NCI-H146 treated with DMSO at 0.1 percent for 48 hours (cell line): ENCODE measurements around the gene BCO1.

Experiments used
- DNase-seq: peaks from one replicate; lab custom pipeline; 2025; ENCODE audit not compliant: unreplicated experiment; lab: John Stamatoyannopoulos, UW

Gene BCO1

DNA sequence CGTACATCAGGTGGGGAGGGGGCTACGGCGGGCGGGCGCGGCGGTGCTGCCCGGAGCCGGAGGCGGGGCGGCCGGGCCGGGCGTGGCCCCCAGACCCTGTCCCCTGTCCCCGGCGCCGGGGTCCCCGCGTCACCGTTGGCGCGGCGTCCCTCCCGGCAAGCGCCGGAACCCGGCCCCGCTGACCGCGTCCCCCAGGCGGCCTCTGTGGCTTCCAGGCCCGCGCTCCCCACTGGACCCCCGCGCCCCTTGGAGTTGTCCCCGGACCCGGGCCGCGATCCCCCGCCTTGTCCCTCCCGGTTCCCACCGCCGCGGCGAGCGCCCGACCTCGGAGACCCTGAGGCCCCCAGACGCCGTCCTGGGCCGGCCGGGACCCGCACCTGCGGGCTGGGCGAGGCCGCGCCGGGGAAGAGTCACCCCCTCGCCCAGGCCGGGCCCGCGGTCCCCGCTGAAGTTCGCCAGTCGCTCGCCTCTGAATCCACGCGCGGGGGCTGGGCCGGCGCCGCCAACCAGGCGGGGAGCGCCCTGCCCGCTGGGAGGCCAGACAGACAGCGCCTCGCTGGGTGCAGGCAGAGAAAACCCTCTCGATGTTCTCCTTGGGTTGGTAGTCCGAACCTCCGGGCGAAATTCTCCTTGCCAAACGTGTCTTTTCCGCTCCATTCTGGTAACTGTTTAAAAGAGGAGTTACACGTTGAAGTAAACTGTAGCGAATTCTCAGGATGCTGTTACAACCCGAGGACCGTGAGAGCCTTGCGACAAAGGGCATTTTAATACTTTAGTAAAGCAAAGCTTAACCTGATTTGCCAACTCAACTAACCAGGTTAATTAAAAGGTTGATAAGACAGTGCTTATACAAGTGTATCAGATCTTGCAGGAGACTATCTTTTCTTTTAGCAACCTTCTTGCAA, 77.0 kb downstream of the BCO1 start:
- peak; percentile 4 for DNase-seq

DNA sequence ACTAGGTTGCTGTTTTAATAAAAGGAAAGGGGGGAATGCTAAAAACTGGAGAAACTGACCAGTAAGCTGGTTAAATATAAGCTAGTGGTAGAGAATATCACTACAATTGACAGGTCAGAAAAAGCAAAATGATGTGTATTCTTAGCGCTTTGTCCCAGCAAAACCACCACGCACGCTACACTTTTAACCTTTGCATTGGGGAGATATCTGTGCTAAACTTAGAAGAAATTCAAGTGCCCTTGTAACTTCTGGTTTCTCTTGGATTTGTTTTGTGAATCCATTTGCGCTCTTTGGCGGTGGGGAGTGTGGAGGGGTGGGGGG, 77.6 kb downstream of the BCO1 start:
- DNase-seq: no peak

DNA sequence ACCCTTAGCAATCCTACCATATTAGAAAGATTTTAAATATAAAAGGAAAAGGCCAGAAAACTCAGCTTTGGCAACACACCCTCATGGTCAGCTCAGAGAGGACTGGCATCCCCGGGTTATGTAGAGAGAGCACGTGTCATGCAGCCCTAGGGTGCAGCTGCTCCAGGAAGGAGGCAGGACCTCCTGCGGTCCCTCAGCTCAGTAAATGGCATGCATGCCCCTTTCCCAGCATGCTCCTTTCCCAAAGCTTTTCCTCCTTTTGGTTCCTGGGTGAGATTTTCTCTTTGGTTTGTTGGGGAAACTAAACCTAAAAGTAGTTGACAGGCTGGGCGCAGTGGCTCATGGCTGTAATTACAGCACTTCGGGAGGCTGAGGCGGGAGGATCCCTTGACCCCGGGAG, 80.2 kb downstream of the BCO1 start:
- no peak for DNase-seq

DNA sequence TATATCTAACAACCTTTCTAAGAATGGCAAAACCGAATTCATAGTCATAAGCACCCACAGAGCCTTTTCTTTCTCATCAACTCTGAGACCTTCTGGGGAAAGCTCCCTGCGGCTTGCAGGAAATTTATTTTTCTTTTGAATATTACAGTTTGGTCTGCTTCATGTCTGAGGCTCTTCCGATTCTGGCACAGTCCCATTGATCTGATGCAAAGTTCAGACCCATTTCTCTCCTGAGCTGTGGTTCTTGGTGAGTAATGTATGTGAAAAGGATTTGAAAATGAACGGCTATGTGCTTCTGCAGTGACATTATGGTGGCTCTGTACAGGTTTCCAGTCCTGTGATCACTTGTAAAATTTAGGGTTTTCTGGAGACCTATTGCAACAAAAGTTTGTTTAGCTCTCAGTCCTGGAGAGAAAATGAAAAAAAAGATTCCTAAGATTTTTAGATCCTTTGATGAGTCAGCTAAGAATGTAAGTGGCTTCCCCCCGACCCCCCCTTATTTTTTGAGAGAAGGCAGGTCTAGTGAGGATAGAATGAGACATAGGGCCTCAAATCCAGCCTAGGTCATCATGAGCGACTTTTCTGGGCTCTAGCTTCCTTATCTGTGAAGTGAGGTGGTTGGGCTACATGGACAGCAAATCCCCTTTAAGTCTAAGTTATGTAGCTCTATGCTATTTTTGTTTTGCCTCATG, 80.9 kb downstream of the BCO1 start:
- no peak for DNase-seq

DNA sequence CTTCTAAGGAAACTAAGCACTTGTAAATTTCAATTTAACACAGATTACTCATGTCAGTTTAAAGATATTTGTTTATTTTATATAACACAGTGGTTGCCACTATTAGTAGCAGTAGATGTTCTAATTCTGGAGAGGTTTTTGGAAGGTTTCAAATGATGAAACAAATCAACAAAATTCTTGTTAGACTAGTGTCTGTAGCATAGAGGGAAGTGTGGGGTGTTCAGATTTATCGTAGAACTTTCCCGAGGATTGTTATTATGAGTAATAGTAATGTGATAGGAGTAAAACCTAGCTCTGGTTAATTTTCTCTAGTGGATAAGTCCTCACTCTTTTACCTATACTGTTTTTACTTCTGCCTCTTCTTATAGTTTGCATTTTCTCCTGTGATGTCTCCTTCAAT, 82.5 kb downstream of the BCO1 start:
- DNase-seq: no peak

DNA sequence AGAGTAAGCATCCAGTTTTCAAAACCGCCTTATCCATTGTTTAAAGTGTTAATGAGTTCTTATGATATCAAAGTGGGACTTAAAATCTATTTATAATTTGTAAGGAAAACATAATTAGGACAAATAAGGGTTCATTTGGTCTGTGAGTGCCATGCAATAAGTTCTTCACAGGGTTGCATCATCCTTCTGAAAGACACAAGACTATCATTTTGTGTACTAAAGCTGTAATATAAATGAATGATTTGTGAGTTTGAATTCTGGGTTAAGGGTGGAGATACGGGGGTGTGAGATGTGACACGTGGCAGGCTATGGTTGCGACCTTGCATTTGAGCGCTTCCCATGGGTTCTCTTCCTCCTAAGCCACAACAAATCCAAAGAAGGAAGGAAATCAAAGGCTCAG, 83.0 kb downstream of the BCO1 start:
- no peak for DNase-seq

DNA sequence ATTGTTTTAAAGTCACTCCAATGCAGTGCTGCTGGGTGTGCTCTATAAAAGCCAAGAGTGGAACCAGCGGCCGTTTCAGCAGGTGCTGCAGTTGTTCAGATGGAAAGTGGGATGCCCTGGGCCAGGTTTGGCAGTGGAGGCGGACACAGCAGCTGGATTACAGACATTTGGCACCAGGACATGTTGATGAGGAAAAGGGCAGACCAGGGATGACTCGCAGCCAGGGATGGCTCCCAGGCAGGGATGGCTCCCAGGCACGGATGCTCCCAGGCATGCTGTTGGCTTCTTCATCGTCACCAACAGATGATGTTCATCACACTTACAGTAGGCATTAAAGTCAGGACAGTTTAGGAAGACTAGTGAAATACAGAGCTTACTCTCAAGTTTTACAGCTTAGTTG, 86.3 kb downstream of the BCO1 start:
- DNase-seq: no peak

DNA sequence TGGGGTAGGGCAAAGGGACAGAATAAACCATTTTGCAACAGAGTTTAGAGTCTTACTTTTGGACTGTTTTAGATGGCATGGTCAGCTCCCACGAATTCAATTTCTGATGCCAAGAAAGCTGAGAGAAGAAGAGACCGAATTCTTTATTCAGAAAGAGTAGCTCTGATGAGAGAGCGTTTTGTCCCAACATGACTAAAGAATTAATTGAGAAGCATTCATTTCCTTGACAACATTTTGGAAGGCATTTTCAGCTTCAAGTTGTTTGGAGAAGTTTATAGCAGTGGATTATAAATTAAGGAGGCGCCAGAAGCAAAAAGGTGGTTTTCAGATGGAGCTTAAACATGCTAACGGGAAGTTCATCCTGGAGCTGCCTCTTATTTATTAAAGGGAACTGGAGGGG, 88.5 kb downstream of the BCO1 start:
- DNase-seq: no peak

DNA sequence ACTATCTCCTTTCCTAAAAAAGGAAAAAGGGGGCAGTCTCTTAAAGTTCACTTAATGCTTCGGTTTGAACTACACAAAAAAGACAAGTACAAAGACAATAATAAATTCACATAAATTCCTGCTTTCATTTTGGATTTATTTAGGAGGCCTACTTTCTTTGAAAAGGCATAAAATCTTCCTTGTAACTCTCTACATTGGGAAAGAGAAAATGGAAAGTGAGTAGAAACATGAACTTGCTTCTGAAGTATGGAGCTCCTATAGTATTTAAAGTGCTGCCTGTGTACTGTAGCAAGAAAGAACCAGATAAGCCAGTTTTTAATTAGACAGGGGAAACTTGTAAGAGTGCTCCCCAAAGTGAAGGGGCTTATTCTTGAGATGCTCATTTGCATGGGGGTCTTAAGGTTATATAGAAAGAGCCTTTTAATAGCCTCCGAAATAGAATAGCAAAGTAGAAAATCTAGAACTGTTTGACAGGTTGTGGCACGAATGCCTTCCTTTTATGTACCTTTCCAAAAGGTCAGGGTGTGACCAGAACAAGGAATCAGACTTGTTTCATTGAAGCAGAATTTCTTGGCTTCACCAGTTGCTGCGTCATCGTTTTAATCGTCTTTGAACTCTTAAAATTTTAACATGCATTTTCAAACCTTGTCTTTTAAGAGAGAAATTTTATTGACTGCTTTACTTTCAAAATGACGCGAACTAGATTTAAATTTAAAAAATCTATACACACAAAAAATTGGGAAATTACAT, 89.1 kb downstream of the BCO1 start:
- no peak for DNase-seq

DNA sequence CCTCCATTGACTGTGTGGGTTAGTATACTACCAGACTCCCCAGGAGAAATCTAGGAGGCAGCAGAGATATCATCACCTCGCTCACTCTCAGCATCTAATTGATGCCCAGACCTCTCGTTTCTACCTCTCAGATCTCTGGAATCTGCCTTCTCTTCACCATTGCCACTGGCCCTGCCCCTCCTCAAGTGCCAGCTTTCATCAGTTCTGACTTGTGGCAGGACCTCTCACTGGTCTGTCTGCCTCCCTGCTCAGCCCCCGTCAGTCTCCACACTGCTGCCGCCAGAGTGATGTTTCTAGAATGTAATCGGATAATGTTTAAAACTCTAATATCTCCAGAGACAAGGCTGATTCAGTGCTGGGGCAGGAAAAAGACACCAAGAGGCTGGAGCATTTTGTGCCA, 91.5 kb downstream of the BCO1 start:
- DNase-seq: no peak

DNA sequence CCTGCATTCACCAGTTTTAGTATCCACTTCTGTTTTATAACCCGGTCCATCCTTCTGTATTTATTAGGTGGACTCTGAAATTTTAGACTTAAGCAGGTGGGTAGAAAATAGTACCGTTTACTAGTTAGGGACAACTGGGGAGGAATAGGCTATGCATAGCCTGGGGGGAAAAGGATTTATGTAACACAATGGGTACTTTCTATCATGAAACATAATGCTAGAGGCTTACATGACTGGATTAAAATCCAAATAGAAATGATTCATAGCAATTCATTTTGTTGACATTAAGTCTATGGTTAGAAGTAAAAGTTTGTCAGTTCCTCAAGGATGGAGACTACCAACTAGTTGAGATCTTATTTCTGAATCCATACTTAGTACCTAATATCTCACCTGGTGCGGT, 94.9 kb downstream of the BCO1 start:
- no peak for DNase-seq

DNA sequence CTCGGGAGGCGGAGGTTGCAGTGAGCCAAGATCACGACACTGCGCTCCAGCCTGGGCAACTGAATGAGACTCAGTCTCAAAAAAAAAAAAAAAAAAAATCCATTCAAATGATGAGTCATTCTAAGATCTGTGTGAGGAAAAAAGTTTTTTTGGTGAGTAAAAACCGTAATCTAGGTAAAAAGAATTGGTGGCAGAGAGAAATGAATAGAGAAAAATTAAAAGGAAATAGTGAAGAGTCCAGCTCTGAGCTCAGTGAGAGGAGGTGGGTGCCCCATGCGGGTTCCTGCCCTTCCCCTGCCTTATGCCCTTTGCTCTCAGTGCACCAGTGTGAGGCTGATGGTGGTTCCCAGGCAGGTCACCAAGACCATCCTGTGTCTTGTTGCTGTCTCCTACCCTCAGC, 97.2 kb downstream of the BCO1 start:
- no peak for DNase-seq

DNA sequence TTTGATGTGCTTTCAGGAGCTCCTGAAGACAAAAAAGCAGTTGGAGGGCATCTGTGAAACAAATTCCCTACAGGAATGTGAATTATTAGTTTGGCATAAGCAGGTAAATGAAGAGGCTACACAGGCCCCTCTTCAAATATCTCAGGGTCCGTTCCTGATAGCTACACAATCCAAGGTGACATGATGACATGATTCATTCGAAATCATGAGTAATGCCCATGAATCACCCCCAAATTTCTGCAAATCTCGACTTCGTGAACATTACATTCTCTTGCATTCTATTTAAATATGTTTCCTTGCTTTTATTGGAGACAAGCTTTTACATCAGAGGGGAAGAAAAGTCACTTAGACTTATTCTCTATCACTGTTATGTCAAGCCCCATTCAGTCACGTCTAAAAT, 98.6 kb downstream of the BCO1 start:
- no peak for DNase-seq
